NCI-H82 (cell line): ENCODE results near the gene KCNH2.
A peak's percentile ranks its signal among the peaks of the same experiment; 100 is the strongest.

Experiments used
- DNase-seq: peaks from one replicate; lab custom pipeline; 2025; lab: John Stamatoyannopoulos, UW

The KCNH2 gene

GRCh38 chr7:150947761-150948651 is 30.1 kb downstream of the KCNH2 start:
- DNase-seq = no peak

GRCh38 chr7:150947241-150947745 is 30.8 kb downstream of the KCNH2 start:
- no peak for DNase-seq

- DNase-seq = no peak
Observed at GRCh38 chr7:150946421-150947240, 31.5 kb downstream of the KCNH2 start.

- DNase-seq = no peak
Observed at GRCh38 chr7:150945853-150946420, 32.2 kb downstream of the KCNH2 start.

- no peak for DNase-seq
Observed at GRCh38 chr7:150945171-150945852, 32.8 kb downstream of the KCNH2 start.

GRCh38 chr7:150944066-150945042 is 33.8 kb downstream of the KCNH2 start:
- no peak for DNase-seq

GRCh38 chr7:150943453-150943814 is 34.7 kb downstream of the KCNH2 start:
- no peak for DNase-seq

- DNase-seq = no peak
Observed at GRCh38 chr7:150942591-150943452, 35.3 kb downstream of the KCNH2 start.

GRCh38 chr7:150942001-150942590 is 36.0 kb downstream of the KCNH2 start:
- DNase-seq = no peak

- no peak for DNase-seq
Observed at GRCh38 chr7:150941351-150942000, 36.6 kb downstream of the KCNH2 start.

GRCh38 chr7:150940431-150941102 is 37.6 kb downstream of the KCNH2 start:
- no peak for DNase-seq

GRCh38 chr7:150939466-150939865 is 38.7 kb downstream of the KCNH2 start:
- peak; percentile 54 for DNase-seq

- no peak for DNase-seq
Observed at GRCh38 chr7:150939052-150939451, 39.1 kb downstream of the KCNH2 start.

- DNase-seq = no peak
Observed at GRCh38 chr7:150938566-150938965, 39.6 kb downstream of the KCNH2 start.

- peak; percentile 99 for DNase-seq
Observed at GRCh38 chr7:150937848-150938561, 40.1 kb downstream of the KCNH2 start.

GRCh38 chr7:150936018-150936417 is 42.1 kb downstream of the KCNH2 start:
- DNase-seq = no peak

GRCh38 chr7:150935149-150935548 is 43.0 kb downstream of the KCNH2 start:
- DNase-seq = no peak
